SK-N-SH (cell line): ENCODE data around the gene CD180. TPM values are rescaled to one million over a fixed set of nuclear protein-coding genes. Genes with fewer than 3 reads are reported as not detected.
A peak's percentile ranks its signal among the peaks of the same experiment; 100 is the strongest.

Experiments
- CTCF ChIA-PET: fragments of 300-600, 350-600 bp; formaldehyde crosslinking; extraction: SDS; loops from one replicate; lab custom pipeline; 2021; lab: Yijun Ruan, JAX
- POLR2A ChIA-PET: fragments of 350-600 bp; sonication (Branson Sonifier 250); formaldehyde crosslinking; extraction: SDS; loops from one replicate; lab custom pipeline; 2020; ENCODE audit warnings: antibody characterized with exemption, inconsistent platforms; lab: Yijun Ruan, JAX
- DNase-seq: peaks from one replicate; pipeline ENCODE4 v3.0.0; 2012
- H2AFZ ChIP-seq: fragments of 200-600 bp; sonication (generic); 2 replicates; pipeline ENCODE4 v1.8.1; 2016; ENCODE audit warnings: antibody characterized with exemption, mild to moderate bottlenecking, low read depth
- H3F3A ChIP-seq: fragments of 200-600 bp; sonication (generic); replicated peaks from 2 replicates; pipeline ENCODE3; 2016; ENCODE audit warnings: antibody characterized with exemption, mild to moderate bottlenecking; ENCODE audit not compliant: insufficient read depth
- H3K27ac ChIP-seq, 2 experiments: fragments of 200-500 bp in 1 of 2; fragments of 200-600 bp in 1 of 2; sonication (Bioruptor generic) in 1 of 2; sonication (generic), shearing (Covaris generic) in 1 of 2; 2 replicates each; pipeline versions ENCODE4 v1.5.1 to v1.6.1; 2014 to 2016; ENCODE audit warnings: low read depth in 2 of 2, inconsistent platforms in 1 of 2, low read length in 1 of 2, mild to moderate bottlenecking in 1 of 2, mixed read lengths in 1 of 2
- H3K27me3 ChIP-seq: fragments of 200-600 bp; sonication (generic), shearing (Covaris generic); 2 replicates; pipeline ENCODE4 v1.6.1; 2016; ENCODE audit warnings: mixed run types; ENCODE audit not compliant: insufficient read depth
- H3K36me3 ChIP-seq, 2 experiments: fragments of 200-500 bp in 1 of 2; fragments of 200-600 bp in 1 of 2; sonication (Bioruptor generic) in 1 of 2; sonication (generic) in 1 of 2; replicated peaks in 1 of 2; 2 replicates each; pipeline versions ENCODE3 to v1.5.1; 2014 to 2016; ENCODE audit warnings: low read length in 1 of 2, mild to moderate bottlenecking in 1 of 2; ENCODE audit not compliant: insufficient read depth in 2 of 2, control insufficient read depth in 1 of 2
- H3K4me1 ChIP-seq, 2 experiments: fragments of 200-500 bp in 1 of 2; fragments of 200-600 bp in 1 of 2; sonication (Bioruptor generic) in 1 of 2; sonication (generic), shearing (Covaris generic) in 1 of 2; 2 replicates each; pipeline versions ENCODE4 v1.5.1 to v1.6.1; 2014 to 2016; ENCODE audit warnings: low read depth in 1 of 2, low read length in 1 of 2, mixed run types in 1 of 2; ENCODE audit not compliant: insufficient read depth in 2 of 2, control insufficient read depth in 1 of 2
- H3K4me2 ChIP-seq: fragments of 200-600 bp; sonication (generic), shearing (Covaris generic); 2 replicates; pipeline ENCODE4 v1.6.1; 2017; ENCODE audit warnings: mixed run types
- H3K4me3 ChIP-seq, 2 experiments: fragments of 200-500 bp in 1 of 2; fragments of 200-600 bp in 1 of 2; sonication (Bioruptor generic) in 1 of 2; sonication (generic), shearing (Covaris generic) in 1 of 2; 2 replicates each; pipeline versions ENCODE4 v1.5.1 to v1.8.1; 2014 to 2016; ENCODE audit warnings: low read depth in 2 of 2, inconsistent platforms in 1 of 2, low read length in 1 of 2, mild to moderate bottlenecking in 1 of 2, mixed read lengths in 1 of 2, moderate library complexity in 1 of 2
- H3K79me2 ChIP-seq: fragments of 200-600 bp; sonication (generic); 2 replicates; pipeline ENCODE4 v1.8.1; 2017; ENCODE audit warnings: mild to moderate bottlenecking; ENCODE audit not compliant: insufficient read depth
- H3K9ac ChIP-seq: fragments of 200-600 bp; sonication (generic); 2 replicates; pipeline ENCODE4 v1.6.1; 2017; ENCODE audit warnings: mixed run types
- H3K9me2 ChIP-seq: fragments of 200-600 bp; sonication (generic); 2 replicates; pipeline ENCODE4 v1.6.1; 2017; ENCODE audit warnings: mixed run types
- H3K9me3 ChIP-seq: fragments of 200-600 bp; sonication (generic); 2 replicates; pipeline ENCODE4 v1.6.1; 2017; ENCODE audit warnings: mixed run types, mild to moderate bottlenecking, moderate library complexity
- H4K20me1 ChIP-seq: fragments of 200-600 bp; sonication (generic); 2 replicates; pipeline ENCODE4 v1.6.1; 2017; ENCODE audit warnings: mild to moderate bottlenecking, mixed run types; ENCODE audit not compliant: insufficient read depth
- CHD2 ChIP-seq: fragments of 150-350 bp; IDR thresholded peaks from 2 replicates; pipeline ENCODE4 v1.6.1; 2018; ENCODE audit warnings: low read length; ENCODE audit not compliant: partially characterized antibody
- EZH2phosphoT487 ChIP-seq: fragments of 200-600 bp; sonication (generic); IDR thresholded peaks from 2 replicates; pipeline ENCODE4 v1.6.1; 2017; ENCODE audit warnings: low read depth, mixed run types, mild to moderate bottlenecking, antibody characterized with exemption, moderate library complexity, borderline replicate concordance
- FOXJ3 ChIP-seq: sonication (generic); formaldehyde crosslinking; IDR thresholded peaks from 2 replicates; pipeline ENCODE4 v1.5.1; 2020; ENCODE audit warnings: mild to moderate bottlenecking, missing genetic modification reagents
- GABPA ChIP-seq: IDR thresholded peaks from 2 replicates; pipeline ENCODE4 v1.4.0; 2012; ENCODE audit warnings: low read depth, mild to moderate bottlenecking
- GATA2 ChIP-seq: sonication (generic); formaldehyde crosslinking; IDR thresholded peaks from 2 replicates; pipeline ENCODE4 v1.5.0; 2020; ENCODE audit warnings: mild to moderate bottlenecking, missing genetic modification reagents
- IRF3 ChIP-seq: fragments of 150-350 bp; IDR thresholded peaks from 2 replicates; pipeline ENCODE4 v1.6.1; 2016; ENCODE audit warnings: mild to moderate bottlenecking, low read depth, low read length
- JUND ChIP-seq: IDR thresholded peaks from 2 replicates; pipeline ENCODE4 v1.4.0; 2012
- MEF2A ChIP-seq: IDR thresholded peaks from 2 replicates; pipeline ENCODE4 v1.4.0; 2012; ENCODE audit warnings: low read depth, borderline replicate concordance
- NFIC ChIP-seq: IDR thresholded peaks from 2 replicates; pipeline ENCODE4 v1.4.0; 2012; ENCODE audit warnings: borderline replicate concordance
- PBX3 ChIP-seq: IDR thresholded peaks from 2 replicates; pipeline ENCODE4; 2012
- POLR2AphosphoS5 ChIP-seq: IDR thresholded peaks from 2 replicates; pipeline ENCODE4 v1.6.1; 2012; ENCODE audit warnings: low read depth, low read length
- RAD21 ChIP-seq: IDR thresholded peaks from 2 replicates; pipeline ENCODE4 v1.6.1; 2012; ENCODE audit warnings: mild to moderate bottlenecking, low read length
- RCOR1 ChIP-seq: fragments of 150-350 bp; IDR thresholded peaks from 2 replicates; pipeline ENCODE4 v1.6.1; 2017; ENCODE audit warnings: antibody characterized with exemption, low read length
- RFX5 ChIP-seq: IDR thresholded peaks from 2 replicates; pipeline ENCODE4 v1.6.1; 2012; ENCODE audit warnings: mild to moderate bottlenecking, improper control_type of control experiment, low read length
- RXRA ChIP-seq: IDR thresholded peaks from 2 replicates; pipeline ENCODE4 v1.4.0; 2012; ENCODE audit warnings: low read depth, mild to moderate bottlenecking, borderline replicate concordance
- SIN3A ChIP-seq: IDR thresholded peaks from 2 replicates; pipeline ENCODE4 v1.6.1; 2012; ENCODE audit warnings: low read depth, mild to moderate bottlenecking, low read length, moderate library complexity, borderline replicate concordance
- SMC3 ChIP-seq: IDR thresholded peaks from 2 replicates; pipeline ENCODE4 v1.6.1; 2012; ENCODE audit warnings: low read depth, low read length, improper control_type of control experiment
- TCF12 ChIP-seq: IDR thresholded peaks from 2 replicates; pipeline ENCODE4 v1.4.0; 2012
- TEAD4 ChIP-seq: IDR thresholded peaks from 2 replicates; pipeline ENCODE4 v1.4.0; 2012; ENCODE audit warnings: mild to moderate bottlenecking, borderline replicate concordance; ENCODE audit not compliant: insufficient read depth
- USF1 ChIP-seq: IDR thresholded peaks from 2 replicates; pipeline ENCODE4 v1.4.0; 2012; ENCODE audit warnings: low read depth, borderline replicate concordance
- YY1 ChIP-seq: IDR thresholded peaks from 2 replicates; pipeline ENCODE4 v1.4.0; 2012; ENCODE audit warnings: low read depth, mild to moderate bottlenecking
- WGBS: methylation state at CpG from one replicate; pipeline ENCODE4 v1.1.6; 2017; ENCODE audit warnings: low lambda C conversion rate; 5-methylcytosine and 5-hydroxymethylcytosine counted together
- polyA plus RNA-seq, 3 experiments: library from polyadenylated mRNA; depleted of rRNA; stranded (reverse); fragments of >200 nt; gene quantifications; 2 replicates each; pipeline ENCODE4 v1.2.3, GENCODE V29; 2012

The CD180 gene
- polyA plus RNA-seq, 1 of the 3 experiments (the other 2 are of a cell fraction) = 0.02 TPM

- CTCF ChIA-PET = interaction anchor here (3.2 kb wide), 1 partner anchor 59 kb away, joined by 17 read pairs; no protein-coding TSS in a partner anchor
- Histone ChIP-seq H3K4me1 (peaks cover 4 to 15% of the 10 kb centered on the region in 2 experiments; a peak in 1 of 4 replicates), H3K4me2 (peak overlapping the region; percentile 43; the same call in 1 of the 2 replicates), H3K36me3 (no peaks in the 10 kb centered on the region), H3F3A (no peaks in the 10 kb centered on the region), H3K9me2 (no peaks in the 10 kb centered on the region), H3K9ac (no peak overlapping the region), H3K79me2 (no peaks in the 10 kb centered on the region), H2AFZ (peak overlapping the region; percentile 53; the same call in 1 of the 2 replicates), H3K27me3 (no peaks in the 10 kb centered on the region), H4K20me1 (no peaks in the 10 kb centered on the region), H3K4me3 (no peak overlapping the region), H3K27ac (peak overlapping the region in 1 of 2 experiments; percentile 25; a peak in 2 of 4 replicates), H3K9me3 (no peaks in the 10 kb centered on the region)
- DNase-seq = peak; percentile 56
- WGBS = 56% methylated on average over 18 of the region's 19 CpGs
- POLR2A ChIA-PET = interaction anchor here (1.1 kb wide), 1 partner anchor 1000 kb away, joined by 3 read pairs; the partner anchor contains the start of gene PIK3R1
- TF ChIP-seq FOXJ3 (CRISPR knock-in tag) (0 out of 2 replicates have a peak, but pooled peaks have one; percentile 38), RCOR1 (no peak), JUND (no peak), TCF12 (0 out of 2 replicates have a peak, but pooled peaks have one; percentile 20), GATA2 (CRISPR knock-in tag) (peak; percentile 8; the same call in 1 of the 2 replicates), RFX5 (no peak)
These were observed 19.2 kb upstream of the CD180 start for GRCh38 chr5:67215519-67216471.

- H3K27me3 ChIP-seq = no peaks in the 10 kb centered on the region
- WGBS = 95% methylated on average over 8 of the region's 12 CpGs
- CTCF ChIA-PET = interaction anchor here (0.8 to 3.2 kb wide), 7 partner anchors 9 to 909 kb away, joined by 3 to 17 read pairs (median 4); no protein-coding TSS in a partner anchor
- H3K9me2 ChIP-seq = no peaks in the 10 kb centered on the region
- no peak overlapping the region for H2AFZ ChIP-seq
- no peaks in the 10 kb centered on the region for H3K36me3 ChIP-seq
- no peaks in the 10 kb centered on the region for H3K79me2 ChIP-seq
- H3K9ac ChIP-seq = no peak overlapping the region
- no peak overlapping the region for H3K27ac ChIP-seq
- no peaks in the 10 kb centered on the region for H3F3A ChIP-seq
- no peak overlapping the region for H3K4me3 ChIP-seq
- POLR2A ChIA-PET = interaction anchor here (1.1 kb wide), 1 partner anchor 1001 kb away, joined by 3 read pairs; the partner anchor contains the start of gene PIK3R1
- peaks cover 4 to 15% of the 10 kb centered on the region in 2 experiments; a peak in 1 of 4 replicates for H3K4me1 ChIP-seq
- H3K4me2 ChIP-seq = no peak overlapping the region
- no peaks in the 10 kb centered on the region for H3K9me3 ChIP-seq
- H4K20me1 ChIP-seq = no peaks in the 10 kb centered on the region
- DNase-seq = no peak
- TF ChIP-seq SIN3A = no peak
- TF ChIP-seq GATA2 (CRISPR knock-in tag) = no peak
- no peak for TF ChIP-seq PBX3
- TF ChIP-seq NFIC = no peak
- TF ChIP-seq USF1 = no peak
- TF ChIP-seq SMC3 = no peak
- TF ChIP-seq RCOR1 = no peak
- no peak for TF ChIP-seq TEAD4
- no peak for TF ChIP-seq JUND
- no peak for TF ChIP-seq TCF12
- TF ChIP-seq MEF2A = no peak
- TF ChIP-seq RFX5 = no peak
- TF ChIP-seq POLR2AphosphoS5 = no peak
- no peak for TF ChIP-seq CHD2
- TF ChIP-seq RXRA = no peak
- no peak for TF ChIP-seq EZH2phosphoT487
- TF ChIP-seq YY1 = no peak
- TF ChIP-seq IRF3 = no peak
- TF ChIP-seq RAD21 = no peak
- TF ChIP-seq GABPA = no peak
These were observed 18.3 kb upstream of the CD180 start for GRCh38 chr5:67214707-67215447.
